Stimulated activated CD8-positive, alpha-beta memory T cell treated with anti-CD3 and anti-CD28 coated beads, Interleukin-2, amount 100 ng/mL, for 48 hours (primary cell): Measurements from ENCODE around the gene PSEN1.

Experiments used
- DNase-seq, 2 donors: peaks; one replicate each; pipeline ENCODE4 v3.0.0-alpha.2; 2020; ENCODE audit warnings: low read depth in 2 of 2

Gene PSEN1

GRCh38 chr14:73217411-73217810, 81.1 kb downstream of the PSEN1 start:
- no peak for DNase-seq

DNA sequence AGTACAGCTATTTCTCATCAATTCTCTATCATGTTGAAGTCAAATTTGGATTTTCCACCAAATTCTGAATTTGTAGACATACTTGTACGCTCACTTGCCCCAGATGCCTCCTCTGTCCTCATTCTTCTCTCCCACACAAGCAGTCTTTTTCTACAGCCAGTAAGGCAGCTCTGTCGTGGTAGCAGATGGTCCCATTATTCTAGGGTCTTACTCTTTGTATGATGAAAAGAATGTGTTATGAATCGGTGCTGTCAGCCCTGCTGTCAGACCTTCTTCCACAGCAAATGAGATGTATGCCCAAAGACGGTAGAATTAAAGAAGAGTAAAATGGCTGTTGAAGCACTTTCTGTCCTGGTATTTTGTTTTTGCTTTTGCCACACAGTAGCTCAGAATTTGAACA, 83.8 kb downstream of the PSEN1 start:
- no peak for DNase-seq

DNA sequence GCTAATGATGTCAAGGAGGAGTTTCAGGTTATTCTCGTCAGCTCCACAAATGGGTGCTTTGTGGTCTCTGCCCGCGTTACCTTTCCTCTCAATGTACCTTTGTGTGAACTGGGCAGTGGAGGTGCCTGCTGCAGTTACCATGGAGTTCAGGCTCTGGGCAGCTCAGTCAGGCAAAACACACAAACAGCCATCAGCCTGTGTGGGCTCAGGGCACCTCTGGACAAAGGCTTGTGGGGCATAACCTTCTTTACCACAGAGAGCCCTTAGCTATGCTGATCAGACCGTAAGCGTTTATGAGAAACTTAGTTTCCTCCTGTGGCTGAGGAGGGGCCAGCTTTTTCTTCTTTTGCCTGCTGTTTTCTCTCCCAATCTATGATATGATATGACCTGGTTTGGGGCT, 84.3 kb downstream of the PSEN1 start:
- DNase-seq = no peak

DNA sequence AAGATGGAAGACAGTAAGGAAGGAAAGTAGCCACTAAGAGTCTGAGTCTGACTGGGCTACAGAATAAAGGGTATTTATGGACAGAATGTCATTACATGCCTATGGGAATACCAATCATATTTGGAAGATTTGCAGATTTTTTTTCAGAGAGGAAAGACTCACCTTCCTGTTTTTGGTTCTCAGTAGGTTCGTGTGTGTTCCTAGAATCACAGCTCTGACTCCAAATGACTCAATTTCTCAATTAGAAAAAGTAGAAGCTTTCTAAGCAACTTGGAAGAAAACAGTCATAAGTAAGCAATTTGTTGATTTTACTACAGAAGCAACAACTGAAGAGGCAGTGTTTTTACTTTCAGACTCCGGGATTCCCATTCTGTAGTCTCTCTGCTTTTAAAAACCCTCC, 85.6 kb downstream of the PSEN1 start:
- DNase-seq = no peak

DNA sequence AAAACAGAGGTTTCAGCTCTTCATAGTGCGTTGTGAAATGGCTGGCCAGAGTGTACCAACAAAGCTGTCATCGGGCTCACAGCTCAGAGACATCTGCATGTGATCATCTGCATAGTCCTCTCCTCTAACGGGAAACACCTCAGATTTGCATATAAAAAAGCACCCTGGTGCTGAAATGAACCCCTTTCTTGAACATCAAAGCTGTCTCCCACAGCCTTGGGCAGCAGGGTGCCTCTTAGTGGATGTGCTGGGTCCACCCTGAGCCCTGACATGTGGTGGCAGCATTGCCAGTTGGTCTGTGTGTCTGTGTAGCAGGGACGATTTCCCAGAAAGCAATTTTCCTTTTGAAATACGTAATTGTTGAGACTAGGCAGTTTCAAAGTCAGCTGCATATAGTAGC, 86.7 kb downstream of the PSEN1 start:
- DNase-seq = no peak

DNA sequence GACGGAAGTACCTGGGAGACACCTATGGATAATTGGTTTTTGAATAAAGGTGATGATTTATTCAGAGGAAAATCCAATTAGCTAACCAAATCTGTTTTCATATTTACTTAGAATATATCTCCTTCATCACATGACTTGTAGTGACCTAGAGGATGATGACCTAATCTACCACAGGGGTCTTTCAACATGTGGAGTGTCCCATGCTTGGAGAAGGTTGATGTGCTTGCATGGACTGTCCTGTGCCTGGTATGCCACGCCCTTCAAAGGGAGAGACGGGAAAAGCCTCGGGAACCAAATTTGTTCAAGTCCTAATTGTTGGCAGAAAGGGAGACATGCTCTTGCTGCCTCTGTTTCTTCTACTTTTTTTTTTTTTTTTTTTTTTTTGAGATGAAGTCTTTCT, 89.2 kb downstream of the PSEN1 start:
- no peak for DNase-seq

DNA sequence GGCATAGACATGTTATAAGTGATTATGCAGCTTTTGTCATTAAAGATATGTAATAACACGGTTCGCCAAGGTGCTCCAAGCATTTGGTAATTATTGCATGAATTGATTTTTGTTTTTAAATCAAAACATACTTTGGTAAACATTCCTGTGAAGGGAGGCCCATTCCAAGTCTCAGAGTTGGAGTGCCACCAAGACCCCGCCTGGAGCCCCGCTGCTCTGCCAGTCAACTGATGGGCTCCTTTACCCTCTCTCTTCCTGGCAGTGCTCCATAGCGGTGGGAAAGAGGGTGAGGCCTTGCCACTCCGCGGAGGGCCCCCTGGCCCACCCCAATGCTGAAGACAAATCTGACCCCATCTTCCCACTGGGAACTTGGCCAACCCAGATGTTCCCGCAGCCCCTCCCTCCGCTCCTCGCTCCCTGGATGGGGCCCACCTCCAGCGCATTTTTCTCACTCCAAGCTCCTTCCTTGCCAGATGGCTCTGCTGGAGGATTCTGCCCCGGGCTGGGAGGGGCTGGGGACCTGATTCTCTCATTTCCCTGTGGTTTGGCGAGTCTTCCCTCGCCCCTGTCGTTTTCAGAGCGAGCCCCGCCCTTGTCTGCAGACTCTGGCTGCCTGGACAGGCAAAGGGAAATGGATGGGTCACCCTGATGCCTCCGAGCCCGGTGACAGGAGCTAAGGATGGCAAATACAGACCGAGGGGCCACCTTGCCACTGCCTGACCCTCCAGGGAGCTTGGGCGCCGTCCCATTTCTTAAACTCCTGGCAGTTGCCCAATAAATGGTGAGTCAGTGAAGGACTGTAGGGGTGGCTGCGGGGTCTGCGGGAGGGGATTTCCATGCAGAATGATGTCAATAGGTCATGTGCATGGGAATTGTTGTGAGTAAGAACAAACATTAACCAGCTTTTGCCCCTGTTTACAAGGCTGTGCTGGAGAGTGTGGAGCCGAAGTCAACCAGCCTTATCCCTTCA, 91.8 kb downstream of the PSEN1 start:
- no peak for DNase-seq

GRCh38 chr14:73230051-73230450, 93.7 kb downstream of the PSEN1 start:
- DNase-seq = no peak

GRCh38 chr14:73231981-73232851, 95.9 kb downstream of the PSEN1 start:
- DNase-seq = no peak

DNA sequence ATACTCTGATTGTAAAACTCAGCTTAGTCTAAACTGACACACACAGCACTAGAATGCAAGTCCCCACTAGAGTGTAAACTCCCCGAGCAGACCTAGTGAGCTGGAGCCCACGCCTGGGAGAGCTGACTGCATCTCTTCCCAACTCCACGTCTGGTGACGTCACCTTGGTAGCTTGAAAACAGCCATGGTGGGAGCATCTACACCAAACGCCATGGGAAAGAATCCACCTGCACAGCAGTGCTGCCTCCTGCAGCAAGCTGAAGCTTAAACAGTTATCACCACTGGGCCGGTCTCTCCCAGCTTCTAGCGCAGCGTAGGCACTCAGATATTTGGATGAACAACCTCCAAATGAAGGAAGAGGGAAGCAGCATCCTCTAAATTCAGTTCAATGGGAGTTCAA, 96.7 kb downstream of the PSEN1 start:
- DNase-seq = no peak

DNA sequence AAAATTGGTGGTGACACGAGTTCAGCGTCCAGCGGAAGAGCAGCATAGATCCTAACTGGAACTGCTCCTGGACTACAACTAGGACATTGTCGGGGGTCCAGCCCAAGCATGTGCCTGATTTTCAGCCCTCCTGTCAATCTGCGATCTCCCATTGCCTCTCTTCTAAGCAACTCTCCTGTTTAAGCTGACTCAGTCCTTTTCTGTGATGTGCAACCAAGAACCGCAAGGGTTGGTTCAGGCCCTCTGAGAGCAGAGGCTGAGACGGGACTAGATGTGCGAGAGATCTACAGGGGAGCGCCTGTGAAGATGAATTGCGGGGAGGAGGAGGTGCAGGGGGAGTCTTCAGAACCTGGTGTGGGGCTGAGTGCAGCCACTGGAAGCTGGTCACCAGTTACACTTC, 97.3 kb downstream of the PSEN1 start:
- DNase-seq = no peak

DNA sequence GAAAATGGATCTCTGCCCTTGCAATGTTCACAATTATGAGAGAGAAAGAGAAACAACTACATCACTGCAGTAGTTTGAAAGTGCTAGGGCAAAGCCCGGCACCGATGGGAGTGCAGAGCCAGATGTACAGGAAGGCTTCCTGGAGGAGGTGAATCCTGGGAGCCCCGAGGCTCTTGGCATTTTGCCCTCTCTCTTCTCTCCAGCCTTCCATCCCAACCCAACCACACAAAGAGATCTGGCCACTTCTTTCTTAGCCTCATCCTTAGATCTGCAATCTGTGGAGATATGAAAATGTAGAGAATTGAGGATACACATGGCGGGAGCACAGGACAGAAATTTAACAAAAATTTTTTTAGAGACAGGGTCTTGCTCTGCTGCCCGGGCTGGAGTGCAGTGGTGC, 97.7 kb downstream of the PSEN1 start:
- DNase-seq = no peak

GRCh38 chr14:73234586-73235394, 98.5 kb downstream of the PSEN1 start:
- DNase-seq = no peak

GRCh38 chr14:73235531-73236155, 99.3 kb downstream of the PSEN1 start:
- DNase-seq = no peak

DNA sequence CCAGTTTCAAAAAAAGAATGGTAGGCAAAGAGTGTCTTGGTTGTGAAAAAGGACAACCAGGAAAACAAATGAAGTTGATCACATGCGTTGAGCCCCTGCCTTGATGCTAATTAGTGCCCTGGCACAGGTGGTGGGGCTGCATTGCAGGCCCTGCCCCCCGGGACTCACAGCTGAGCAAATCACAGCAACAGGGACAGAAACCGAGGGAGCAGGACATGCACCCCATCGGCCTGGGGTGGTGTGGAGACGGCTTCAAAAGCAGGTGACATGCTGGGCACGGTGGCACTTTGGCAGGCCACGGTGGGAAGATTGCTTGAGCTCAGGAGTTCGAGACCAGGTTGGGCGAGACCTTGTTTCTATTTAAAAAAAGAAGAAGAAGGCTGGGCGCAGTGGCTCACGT, 99.8 kb downstream of the PSEN1 start:
- DNase-seq = no peak

DNA sequence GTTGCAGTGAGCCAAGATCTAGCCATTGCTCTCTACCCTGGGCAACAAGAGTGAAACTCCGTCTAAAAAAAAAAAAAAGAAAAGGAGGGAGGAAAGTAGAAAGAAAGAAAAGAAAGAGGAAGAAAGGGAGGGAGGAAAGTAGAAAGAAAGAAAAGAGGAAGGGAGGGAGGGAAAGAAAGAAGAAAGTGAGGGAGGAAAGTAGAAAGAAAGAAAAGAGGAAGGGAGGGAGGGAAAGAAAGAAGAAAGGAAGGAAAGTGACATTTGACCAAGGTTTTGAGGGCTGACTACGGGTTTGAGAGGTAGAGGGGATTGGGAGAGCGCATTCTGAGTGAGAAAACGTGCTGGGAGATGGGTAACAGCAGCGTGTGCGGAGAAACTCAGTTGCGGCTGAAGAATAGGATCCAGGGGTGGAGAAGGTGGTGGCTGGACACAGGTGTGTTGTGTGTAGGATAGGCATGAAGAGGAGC, 100.5 kb downstream of the PSEN1 start:
- DNase-seq = no peak

DNA sequence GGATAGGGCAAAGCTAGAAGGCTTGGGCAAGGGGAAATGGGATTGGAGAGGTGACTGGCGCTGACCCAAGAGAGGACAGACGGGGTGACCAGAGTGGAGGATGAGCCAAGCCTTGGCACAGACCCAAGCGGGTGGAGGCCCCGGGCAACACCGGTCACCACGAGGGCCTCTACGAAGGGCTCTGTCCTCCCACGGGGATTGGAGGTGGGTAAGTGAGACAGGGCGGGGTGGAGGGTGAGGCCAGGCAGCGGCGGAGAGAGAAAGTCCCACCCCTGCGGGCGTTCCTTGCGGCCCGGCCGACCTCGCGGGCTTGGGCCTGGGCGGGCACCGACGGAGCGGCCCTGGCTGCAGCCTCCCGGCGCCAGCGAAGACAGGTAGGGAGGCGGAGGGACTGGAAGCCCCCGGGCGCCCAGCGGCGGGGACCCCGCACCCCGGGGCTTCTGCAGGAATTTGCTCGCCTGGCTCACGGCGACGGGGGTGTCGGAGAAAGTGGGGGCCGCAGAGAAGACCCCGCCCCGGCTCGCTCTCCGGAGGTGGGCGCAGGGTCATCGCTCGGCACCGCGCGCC, 101.0 kb downstream of the PSEN1 start, which contains the start of gene PAPLN:
TSS of gene PAPLN (plus strand) at position 288 of the 567 bp plus-strand sequence. CDS start 2,273 bp downstream, outside the sequence.
- no peak for DNase-seq

GRCh38 chr14:73237786-73238423, 101.6 kb downstream of the PSEN1 start:
- no peak for DNase-seq

DNA sequence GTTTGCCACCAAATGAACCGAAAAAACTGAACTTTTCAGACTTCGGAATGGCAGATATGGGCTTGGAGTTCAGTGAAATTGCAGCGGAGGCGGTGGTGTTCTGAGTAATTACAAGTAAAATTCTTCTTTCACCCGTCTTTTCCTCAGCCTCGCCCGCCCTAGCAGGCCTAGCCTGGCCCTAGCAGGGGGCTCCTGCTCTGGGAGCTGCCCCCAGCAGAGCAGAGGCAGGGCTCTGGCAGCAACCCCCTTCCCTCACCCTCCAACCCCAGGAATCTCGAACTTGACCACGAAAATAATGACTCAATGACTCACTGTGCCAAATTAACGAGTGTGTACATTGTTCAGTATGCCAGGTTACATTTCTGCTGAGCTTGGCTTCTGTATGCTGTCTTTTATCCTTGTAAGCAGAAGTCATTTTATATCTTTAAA, 102.1 kb downstream of the PSEN1 start:
- no peak for DNase-seq

- DNase-seq = no peak
Observed at GRCh38 chr14:73238941-73239340, 102.6 kb downstream of the PSEN1 start.
